Kidney (tissue), 14 donors: ENCODE measurements around the gene GNG8. TPM values are rescaled to one million over a fixed set of nuclear protein-coding genes. Genes with fewer than 3 reads are reported as not detected.

Experiments
- DNase-seq, 5 donors: peaks; one replicate each; pipeline ENCODE4 v3.0.0-alpha.2; 2013 to 2020
- FAIRE-seq: peaks from 2 replicates; lab custom pipeline; 2012; peaks lifted over from hg19 to GRCh38; lab: Jason Lieb, UNC
- H3K27ac ChIP-seq, 2 donors: one replicate each; pipeline ENCODE4 v1.7.0; 2013; ENCODE audit warnings: low read depth in 2 of 2, low read length in 2 of 2, inconsistent platforms in 1 of 2
- H3K27me3 ChIP-seq: one replicate; pipeline ENCODE4 v1.7.1; 2013; ENCODE audit warnings: low read length, inconsistent platforms; ENCODE audit not compliant: control insufficient read depth, insufficient read depth
- H3K36me3 ChIP-seq, 3 donors: one replicate each; pipeline versions ENCODE4 v1.7.0 to v1.7.1; 2013; ENCODE audit warnings: low read length in 3 of 3, control low read depth in 1 of 3, inconsistent platforms in 1 of 3; ENCODE audit not compliant: insufficient read depth in 3 of 3, control insufficient read depth in 2 of 3
- H3K4me1 ChIP-seq, 3 donors: one replicate each; pipeline versions ENCODE4 v1.7.0 to v1.7.1; 2013; ENCODE audit warnings: low read length in 3 of 3, inconsistent platforms in 1 of 3, low read depth in 1 of 3; ENCODE audit not compliant: control insufficient read depth in 2 of 3, insufficient read depth in 2 of 3
- H3K4me3 ChIP-seq, 3 donors: one replicate each; pipeline versions ENCODE4 v1.7.0 to v1.8.1; 2013; ENCODE audit warnings: low read length in 3 of 3, control low read depth in 1 of 3, inconsistent platforms in 1 of 3
- H3K9ac ChIP-seq, 3 donors: one replicate each; pipeline versions ENCODE4 v1.7.0 to v1.7.1; 2013; ENCODE audit warnings: low read length in 3 of 3, control low read depth in 1 of 3, inconsistent platforms in 1 of 3
- H3K9me3 ChIP-seq, 3 donors: one replicate each; pipeline versions ENCODE4 v1.7.0 to v1.7.1; 2013; ENCODE audit warnings: low read length in 3 of 3, control low read depth in 1 of 3, inconsistent platforms in 1 of 3; ENCODE audit not compliant: control insufficient read depth in 2 of 3, insufficient read depth in 1 of 3
- intact Hi-C: fragments of 100-400 bp; cut with DNase I; formaldehyde crosslinking; loops from one replicate; pipeline ENCODE4 v1.11.1; 2022
- polyA plus RNA-seq: library from polyadenylated mRNA; stranded (reverse); fragments of 350-450 nt; fragmentation: Illumina TruSeq; extraction: RNeasy Lipid Tissue Mini Kit (QIAGEN cat#74804); gene quantifications from one replicate; pipeline ENCODE4 v1.2.3, GENCODE V29; 2014; ENCODE audit warnings: low read depth, low replicate concordance; ENCODE audit not compliant: insufficient read depth
- total RNA-seq: library from RNA; stranded (reverse); fragmentation: NEBNext Ultra II Directional; extraction: Animal tissue kit (Norgen Biotek cat#: 25700); gene quantifications from one replicate; pipeline ENCODE4 v1.2.1, GENCODE V29; 2021
- TF ChIP-seq, protein P1 (sequence below): IDR thresholded peaks from 3 replicates; pipeline ENCODE4 v1.5.1; 2012; ENCODE audit warnings: mild to moderate bottlenecking, moderate library complexity, borderline replicate concordance; ENCODE audit not compliant: insufficient read depth; ENCODE audit errors: extremely low read depth
- donor health status: control.
- donor health status: control.
- donor health status: control.
- donor health status: control.
- donor health status: control.
- donor health status: DM: yes; HTN: yes; CAD: no.
- donor health status: Normal renal cell carcinoma (clear cell type).

The GNG8 gene
- total and polyA plus RNA-seq, 2 donors from 2014 or later, result not detected

DNA sequence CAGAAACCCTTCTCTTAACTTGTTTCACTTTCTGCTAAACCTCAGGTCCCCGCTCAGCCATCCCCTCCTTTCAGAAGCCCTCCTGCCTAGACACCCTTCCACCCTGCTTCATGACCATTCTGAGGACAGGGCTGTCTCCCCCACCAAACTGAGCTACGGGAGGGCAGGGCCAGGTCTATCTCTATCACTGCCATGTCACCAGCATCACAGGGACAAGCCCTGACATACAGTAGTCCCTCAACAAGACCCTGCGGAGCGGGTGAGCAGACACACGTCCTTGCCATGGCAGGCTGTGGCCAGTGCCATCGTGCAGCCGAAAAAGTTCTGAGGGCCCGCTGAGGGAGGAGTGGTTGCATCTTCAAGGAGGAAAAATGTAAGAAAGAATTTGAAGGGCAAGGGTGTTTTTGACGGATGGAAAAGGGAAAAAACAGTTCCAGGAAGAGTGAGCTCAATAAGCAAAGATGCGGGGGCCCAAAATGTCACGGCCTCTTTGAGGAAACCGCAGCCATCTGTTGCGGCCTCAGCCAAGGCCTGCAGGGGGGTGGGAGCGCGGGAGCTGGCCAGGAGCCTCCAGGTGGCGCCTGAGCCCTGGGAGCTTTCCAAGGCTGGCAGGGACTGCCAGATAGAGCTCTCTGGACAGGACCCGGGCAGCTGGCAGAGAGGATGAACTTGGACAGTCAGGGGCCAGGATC lies 19.2 kb downstream of the GNG8 start:
- no peaks in the 10 kb centered on the region for H3K36me3 ChIP-seq
- intact Hi-C loops, result no loop called here
- H3K27me3 ChIP-seq, result no peaks in the 10 kb centered on the region
- no peak overlapping the region for H3K9ac ChIP-seq
- peaks cover 0 to 7% (median 4%) of the 10 kb centered on the region in 3 donors for H3K4me1 ChIP-seq
- H3K27ac ChIP-seq, result no peak overlapping the region
- DNase-seq (peak; percentile 59 to 78 (median 64)), FAIRE-seq (no peak)
- H3K9me3 ChIP-seq, result no peaks in the 10 kb centered on the region
- H3K4me3 ChIP-seq, result no peak overlapping the region
- TF ChIP-seq, protein P1, sequence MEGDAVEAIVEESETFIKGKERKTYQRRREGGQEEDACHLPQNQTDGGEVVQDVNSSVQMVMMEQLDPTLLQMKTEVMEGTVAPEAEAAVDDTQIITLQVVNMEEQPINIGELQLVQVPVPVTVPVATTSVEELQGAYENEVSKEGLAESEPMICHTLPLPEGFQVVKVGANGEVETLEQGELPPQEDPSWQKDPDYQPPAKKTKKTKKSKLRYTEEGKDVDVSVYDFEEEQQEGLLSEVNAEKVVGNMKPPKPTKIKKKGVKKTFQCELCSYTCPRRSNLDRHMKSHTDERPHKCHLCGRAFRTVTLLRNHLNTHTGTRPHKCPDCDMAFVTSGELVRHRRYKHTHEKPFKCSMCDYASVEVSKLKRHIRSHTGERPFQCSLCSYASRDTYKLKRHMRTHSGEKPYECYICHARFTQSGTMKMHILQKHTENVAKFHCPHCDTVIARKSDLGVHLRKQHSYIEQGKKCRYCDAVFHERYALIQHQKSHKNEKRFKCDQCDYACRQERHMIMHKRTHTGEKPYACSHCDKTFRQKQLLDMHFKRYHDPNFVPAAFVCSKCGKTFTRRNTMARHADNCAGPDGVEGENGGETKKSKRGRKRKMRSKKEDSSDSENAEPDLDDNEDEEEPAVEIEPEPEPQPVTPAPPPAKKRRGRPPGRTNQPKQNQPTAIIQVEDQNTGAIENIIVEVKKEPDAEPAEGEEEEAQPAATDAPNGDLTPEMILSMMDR, result peak; percentile 46

GRCh38 chr19:46615966-46616365 lies 20.0 kb downstream of the GNG8 start:
- H3K27ac ChIP-seq, result no peak overlapping the region
- FAIRE-seq (no peak), DNase-seq (peak in 2 of 5 donors; percentile 22 to 31)
- no peak overlapping the region for H3K9ac ChIP-seq
- no peaks in the 10 kb centered on the region for H3K27me3 ChIP-seq
- intact Hi-C loops, result no loop called here
- H3K4me1 ChIP-seq, result peaks cover 0 to 7% (median 4%) of the 10 kb centered on the region in 3 donors
- H3K4me3 ChIP-seq, result no peak overlapping the region
- no peaks in the 10 kb centered on the region for H3K9me3 ChIP-seq
- TF ChIP-seq, protein P1, result no peak
- H3K36me3 ChIP-seq, result no peaks in the 10 kb centered on the region

- H3K27ac ChIP-seq, result no peak overlapping the region
- FAIRE-seq (no peak), DNase-seq (peak; percentile 84 to 93 (median 87))
- intact Hi-C loops, result loop anchor here (5.0 kb wide), 1 partner anchor 48 kb away; the partner anchor contains the start of gene DACT3
- H3K36me3 ChIP-seq, result peaks cover 0 to 6% (median 0%) of the 10 kb centered on the region in 3 donors
- H3K4me3 ChIP-seq, result no peak overlapping the region
- TF ChIP-seq, protein P1, result peak; percentile 83
- H3K9me3 ChIP-seq, result no peaks in the 10 kb centered on the region
- H3K9ac ChIP-seq, result no peak overlapping the region
- no peaks in the 10 kb centered on the region for H3K27me3 ChIP-seq
- H3K4me1 ChIP-seq, result peaks cover 0 to 6% (median 0%) of the 10 kb centered on the region in 3 donors
Measured at GRCh38 chr19:46614114-46614722, 21.8 kb downstream of the GNG8 start.
